ENCODE measurements around the gene ADAP1.

DNA sequence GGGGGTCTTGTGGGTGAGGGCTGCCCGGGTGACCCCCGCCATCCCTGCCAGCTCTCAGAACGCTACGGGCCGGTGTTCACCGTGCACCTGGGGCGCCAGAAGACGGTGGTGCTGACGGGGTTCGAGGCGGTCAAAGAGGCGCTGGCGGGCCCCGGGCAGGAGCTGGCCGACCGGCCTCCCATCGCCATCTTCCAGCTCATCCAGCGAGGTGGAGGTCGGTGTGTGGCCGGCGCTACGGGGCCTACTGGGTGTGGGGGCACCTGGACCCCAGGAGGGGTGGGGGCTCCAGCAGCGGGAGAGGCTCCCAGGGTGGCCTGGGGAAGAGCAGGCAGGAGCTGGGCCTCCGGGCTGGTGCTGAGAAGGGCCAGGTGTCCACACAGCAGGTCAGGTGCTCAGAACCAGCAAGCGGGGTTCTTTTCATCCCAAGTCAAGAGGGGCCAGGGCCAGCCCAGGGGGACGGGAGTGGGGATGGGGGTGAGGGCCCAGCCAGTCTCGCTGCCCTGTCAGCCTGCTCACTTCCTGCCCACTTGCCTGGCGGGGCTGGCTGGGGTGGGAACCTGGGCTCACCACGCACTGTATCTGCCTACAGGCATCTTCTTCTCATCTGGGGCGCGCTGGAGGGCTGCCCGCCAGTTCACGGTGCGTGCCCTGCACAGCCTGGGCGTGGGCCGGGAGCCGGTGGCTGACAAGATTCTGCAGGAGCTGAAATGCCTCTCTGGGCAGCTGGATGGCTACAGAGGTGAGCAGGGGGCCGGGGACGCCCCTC is 30.1 kb upstream of the ADAP1 start:
- TF ChIP-seq, protein P1, sequence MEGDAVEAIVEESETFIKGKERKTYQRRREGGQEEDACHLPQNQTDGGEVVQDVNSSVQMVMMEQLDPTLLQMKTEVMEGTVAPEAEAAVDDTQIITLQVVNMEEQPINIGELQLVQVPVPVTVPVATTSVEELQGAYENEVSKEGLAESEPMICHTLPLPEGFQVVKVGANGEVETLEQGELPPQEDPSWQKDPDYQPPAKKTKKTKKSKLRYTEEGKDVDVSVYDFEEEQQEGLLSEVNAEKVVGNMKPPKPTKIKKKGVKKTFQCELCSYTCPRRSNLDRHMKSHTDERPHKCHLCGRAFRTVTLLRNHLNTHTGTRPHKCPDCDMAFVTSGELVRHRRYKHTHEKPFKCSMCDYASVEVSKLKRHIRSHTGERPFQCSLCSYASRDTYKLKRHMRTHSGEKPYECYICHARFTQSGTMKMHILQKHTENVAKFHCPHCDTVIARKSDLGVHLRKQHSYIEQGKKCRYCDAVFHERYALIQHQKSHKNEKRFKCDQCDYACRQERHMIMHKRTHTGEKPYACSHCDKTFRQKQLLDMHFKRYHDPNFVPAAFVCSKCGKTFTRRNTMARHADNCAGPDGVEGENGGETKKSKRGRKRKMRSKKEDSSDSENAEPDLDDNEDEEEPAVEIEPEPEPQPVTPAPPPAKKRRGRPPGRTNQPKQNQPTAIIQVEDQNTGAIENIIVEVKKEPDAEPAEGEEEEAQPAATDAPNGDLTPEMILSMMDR (IDR thresholded peaks at IDR 0.05): no peak
- no peak for TF ChIP-seq POLR2A (IDR thresholded peaks at IDR 0.05)
